Tibial nerve (tissue), 4 donors: ENCODE measurements around the gene ITGAL. TPM values are rescaled to one million over a fixed set of nuclear protein-coding genes. Genes with fewer than 3 reads are reported as not detected.
"Not testable (repeated sequence)": the region's sequence is repeated elsewhere in the genome, so short reads cannot be mapped to it uniquely, and the experiment has no call there.

Experiments
- DNase-seq, 2 donors: peaks; one replicate each; pipeline ENCODE4 v3.0.0-alpha.2; 2019; ENCODE audit warnings: low spot score in 2 of 2
- H3K27ac ChIP-seq, 4 donors: fragments of 200-600 bp; sonication (generic) in 3 of 4; one replicate each; pipeline ENCODE4 v1.5.1; 2017 to 2019; ENCODE audit warnings: mild to moderate bottlenecking in 1 of 4
- H3K27me3 ChIP-seq, 2 donors: fragments of 200-600 bp; sonication (generic) in 1 of 2; one replicate each; pipeline versions ENCODE4 v1.5.1 to v1.6.0; 2017 to 2019
- H3K36me3 ChIP-seq, 3 donors: fragments of 200-600 bp; sonication (generic); one replicate each; pipeline ENCODE4 v1.5.1; 2018 to 2019
- H3K4me1 ChIP-seq, 4 donors: fragments of 200-600 bp; sonication (generic) in 3 of 4; one replicate each; pipeline ENCODE4 v1.5.1; 2017 to 2019
- H3K4me3 ChIP-seq, 4 donors: fragments of 200-600 bp; sonication (generic) in 3 of 4; one replicate each; pipeline ENCODE4 v1.5.1; 2017 to 2019; ENCODE audit warnings: mild to moderate bottlenecking in 1 of 4, moderate library complexity in 1 of 4
- H3K9me3 ChIP-seq, 4 donors: fragments of 200-600 bp; sonication (generic) in 3 of 4; one replicate each; pipeline ENCODE4 v1.5.1; 2017 to 2019
- CTCF ChIP-seq, 5 experiments: fragments of 200-600 bp in 3 of 5; fragments of 450-650 bp in 2 of 5; sonication (generic) in 3 of 5; IDR thresholded peaks; one replicate each; pipeline ENCODE4 v1.5.1; 2016 to 2019; ENCODE audit warnings: antibody characterized with exemption in 5 of 5, mild to moderate bottlenecking in 3 of 5, moderate library complexity in 2 of 5
- EP300 ChIP-seq, 2 donors: sonication (generic); formaldehyde crosslinking; IDR thresholded peaks; one replicate each; pipeline ENCODE4 v1.6.1; 2017; ENCODE audit warnings: antibody characterized with exemption in 2 of 2, mild to moderate bottlenecking in 1 of 2
- POLR2A ChIP-seq, 2 donors: fragments of 450-650 bp; IDR thresholded peaks; one replicate each; pipeline ENCODE4 v1.6.1; 2017; ENCODE audit warnings: antibody characterized with exemption in 2 of 2, mild to moderate bottlenecking in 2 of 2, moderate library complexity in 2 of 2
- WGBS, 2 donors: methylation state at CpG; one replicate each; pipeline ENCODE4 v1.1.5; 2018; 5-methylcytosine and 5-hydroxymethylcytosine counted together
- total RNA-seq, 4 donors: library from RNA; depleted of rRNA; stranded (reverse); fragments of >200 nt; gene quantifications; one replicate each; pipeline ENCODE4 v1.1.0, GENCODE V29; 2016

ITGAL gene
- total RNA-seq, 4 donors from 2014 or later = 2.4 to 8.8 (median 2.9) TPM

- Histone ChIP-seq H3K27ac (no peak overlapping the region), H3K9me3 (no peaks in the 10 kb centered on the region), H3K4me3 (no peak overlapping the region), H3K27me3 (no peaks in the 10 kb centered on the region), H3K4me1 (peaks cover 0 to 19% (median 10%) of the 10 kb centered on the region in 4 donors), H3K36me3 (no peaks in the 10 kb centered on the region)
- DNase-seq = no peak
- TF ChIP-seq POLR2A (IDR thresholded peaks at IDR 0.05) = no peak
- 83 to 87% methylated on average over 8 of the region's 8 CpGs for WGBS, 2 donors
Measured at GRCh38 chr16:30539000-30539964, 66.7 kb downstream of the ITGAL start.

GRCh38 chr16:30539986-30540526 lies 67.5 kb downstream of the ITGAL start:
- not testable (repeated sequence) for H3K36me3 ChIP-seq, H3K4me3 ChIP-seq, H3K9me3 ChIP-seq, DNase-seq, H3K27me3 ChIP-seq, H3K27ac ChIP-seq
- WGBS, 2 donors = 83 to 96% methylated on average over 13 of the region's 13 CpGs
- peaks cover 0 to 19% (median 10%) of the 10 kb centered on the region in 4 donors for H3K4me1 ChIP-seq

- H3K4me1 ChIP-seq = peaks cover 0 to 13% (median 5%) of the 10 kb centered on the region in 4 donors
- H3K4me3 ChIP-seq, H3K27ac ChIP-seq, H3K9me3 ChIP-seq, H3K27me3 ChIP-seq, H3K36me3 ChIP-seq, DNase-seq: not testable (repeated sequence)
- 62 to 65% methylated on average over 9 of the region's 9 CpGs for WGBS, 2 donors
Measured at GRCh38 chr16:30540916-30541464, 68.4 kb downstream of the ITGAL start.

- Histone ChIP-seq H3K4me1 (peaks cover 0 to 11% (median 0%) of the 10 kb centered on the region in 4 donors), H3K4me3 (no peak overlapping the region), H3K27me3 (no peaks in the 10 kb centered on the region), H3K9me3 (no peaks in the 10 kb centered on the region), H3K36me3 (no peaks in the 10 kb centered on the region), H3K27ac (no peak overlapping the region)
- no peak for TF ChIP-seq CTCF (IDR thresholded peaks at IDR 0.05)
- no peak for TF ChIP-seq POLR2A (IDR thresholded peaks at IDR 0.05)
- TF ChIP-seq EP300 (IDR thresholded peaks at IDR 0.05) = no peak
- no peak for DNase-seq
- WGBS, 2 donors = 43 to 49% methylated on average over 10 of the region's 10 CpGs
Measured at GRCh38 chr16:30541502-30542329, 69.2 kb downstream of the ITGAL start.

GRCh38 chr16:30543067-30543466 lies 70.5 kb downstream of the ITGAL start:
- Histone ChIP-seq H3K27ac (no peak overlapping the region), H3K36me3 (no peaks in the 10 kb centered on the region), H3K4me3 (no peak overlapping the region), H3K4me1 (peaks cover 0 to 11% (median 0%) of the 10 kb centered on the region in 4 donors), H3K9me3 (no peaks in the 10 kb centered on the region), H3K27me3 (no peaks in the 10 kb centered on the region)
- 72 to 75% methylated on average over 5 of the region's 5 CpGs for WGBS, 2 donors
- DNase-seq = no peak
- TF ChIP-seq CTCF (IDR thresholded peaks at IDR 0.05) (no peak), EP300 (IDR thresholded peaks at IDR 0.05) (no peak), POLR2A (IDR thresholded peaks at IDR 0.05) (no peak)

GRCh38 chr16:30546115-30546514 lies 73.6 kb downstream of the ITGAL start:
- Histone ChIP-seq H3K9me3 (no peaks in the 10 kb centered on the region), H3K4me3 (no peak overlapping the region), H3K36me3 (no peaks in the 10 kb centered on the region), H3K4me1 (peaks cover 0 to 9% (median 0%) of the 10 kb centered on the region in 4 donors), H3K27me3 (no peaks in the 10 kb centered on the region), H3K27ac (no peak overlapping the region)
- TF ChIP-seq CTCF (IDR thresholded peaks at IDR 0.05) (no peak), EP300 (IDR thresholded peaks at IDR 0.05) (no peak), POLR2A (IDR thresholded peaks at IDR 0.05) (no peak)
- WGBS, 2 donors = 68 to 70% methylated on average over 8 of the region's 8 CpGs
- DNase-seq = no peak
